Peyer's patch (tissue), 4 donors: ENCODE results near the gene IRGC. TPM values are rescaled to one million over a fixed set of nuclear protein-coding genes. Genes with fewer than 3 reads are reported as not detected.

ENCODE experiments used
- DNase-seq, 3 donors: peaks; one replicate each; pipeline ENCODE4 v3.0.0-alpha.2; 2017 to 2019
- H3K27ac ChIP-seq, 4 donors: fragments of 200-600 bp; sonication (generic); one replicate each; pipeline ENCODE4 v1.5.1; 2016 to 2019
- H3K27me3 ChIP-seq, 2 donors: fragments of 200-600 bp; sonication (generic); one replicate each; pipeline ENCODE4 v1.5.1; 2019
- H3K36me3 ChIP-seq, 3 donors: fragments of 200-600 bp; sonication (generic); one replicate each; pipeline ENCODE4 v1.5.1; 2016 to 2019
- H3K4me1 ChIP-seq, 4 donors: fragments of 200-600 bp; sonication (generic); one replicate each; pipeline ENCODE4 v1.5.1; 2016 to 2019
- H3K4me3 ChIP-seq, 4 donors: fragments of 200-600 bp; sonication (generic); 1 replicate in 3 of 4; 2 replicates in 1 of 4; pipeline ENCODE4 v1.5.1; 2016 to 2019; ENCODE audit warnings: mild to moderate bottlenecking in 1 of 4
- H3K9me3 ChIP-seq, 4 donors: fragments of 200-600 bp; sonication (generic); one replicate each; pipeline ENCODE4 v1.5.1; 2016 to 2019; ENCODE audit warnings: mild to moderate bottlenecking in 1 of 4
- POLR2A ChIP-seq, 2 donors: fragments of 450-650 bp; IDR thresholded peaks; one replicate each; pipeline ENCODE4 v1.5.1; 2017; ENCODE audit warnings: antibody characterized with exemption in 2 of 2, mild to moderate bottlenecking in 2 of 2, moderate library complexity in 2 of 2
- total RNA-seq, 4 donors: library from RNA; depleted of rRNA; stranded (reverse); fragments of >200 nt; gene quantifications; one replicate each; pipeline ENCODE4 v1.1.0, GENCODE V29; 2016
- TF ChIP-seq, protein P1 (sequence below), 6 experiments: fragments of 450-650 bp in 4 of 6; fragments of 200-600 bp in 2 of 6; sonication (generic) in 1 of 6; IDR thresholded peaks; one replicate each; pipeline ENCODE4 v1.5.1; 2017 to 2019; ENCODE audit warnings: antibody characterized with exemption in 6 of 6, mild to moderate bottlenecking in 3 of 6, moderate library complexity in 1 of 6

Gene IRGC
- total RNA-seq, 4 donors from 2014 or later = not detected

DNA sequence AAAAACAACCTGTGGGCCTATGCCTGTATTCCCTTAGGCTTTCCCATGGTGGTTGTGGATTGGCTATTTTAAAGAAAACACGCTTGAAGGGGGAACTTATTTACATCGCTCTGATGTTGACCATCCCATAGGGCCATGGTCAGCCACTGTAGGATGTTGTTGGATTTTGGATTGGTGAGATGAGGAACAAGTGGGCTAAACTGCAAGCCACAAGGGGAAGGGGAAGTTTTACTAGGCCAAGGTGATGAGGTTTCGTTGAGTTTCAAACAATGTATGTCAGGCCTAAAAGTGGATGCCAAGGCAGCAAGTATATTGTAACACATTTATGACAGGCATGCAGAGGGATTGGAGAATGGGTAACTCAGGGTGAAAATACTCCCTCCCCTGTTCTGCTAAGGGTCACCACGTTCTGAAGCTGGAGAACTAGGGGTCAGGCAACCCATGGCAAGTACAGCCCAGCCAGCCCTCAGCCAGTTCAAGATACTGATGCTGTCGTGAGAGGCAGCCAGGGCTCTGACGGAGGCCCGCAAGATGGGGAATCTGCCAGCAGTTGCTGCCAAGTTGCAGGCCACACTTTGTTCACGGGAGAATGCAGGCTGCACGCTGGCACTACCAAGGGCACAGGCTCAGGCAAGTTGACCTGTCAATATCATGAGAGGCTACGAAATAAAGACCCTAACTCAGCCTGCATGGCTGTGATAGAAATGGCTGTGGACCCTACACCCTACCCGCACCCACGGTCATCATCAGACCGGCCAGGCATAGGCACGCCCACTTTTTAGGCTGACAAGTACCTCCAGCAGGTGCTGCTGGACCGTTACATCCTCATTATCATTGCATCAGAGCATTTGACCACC is 11.1 kb downstream of the IRGC start:
- Histone ChIP-seq H3K36me3 (peaks cover 0 to 21% (median 0%) of the 10 kb centered on the region in 3 donors), H3K9me3 (no peaks in the 10 kb centered on the region), H3K4me3 (no peak overlapping the region), H3K27ac (no peak overlapping the region), H3K27me3 (no peaks in the 10 kb centered on the region), H3K4me1 (no peaks in the 10 kb centered on the region)
- DNase-seq = no peak
- TF ChIP-seq POLR2A (IDR thresholded peaks at IDR 0.05) = no peak
- TF ChIP-seq, protein P1, sequence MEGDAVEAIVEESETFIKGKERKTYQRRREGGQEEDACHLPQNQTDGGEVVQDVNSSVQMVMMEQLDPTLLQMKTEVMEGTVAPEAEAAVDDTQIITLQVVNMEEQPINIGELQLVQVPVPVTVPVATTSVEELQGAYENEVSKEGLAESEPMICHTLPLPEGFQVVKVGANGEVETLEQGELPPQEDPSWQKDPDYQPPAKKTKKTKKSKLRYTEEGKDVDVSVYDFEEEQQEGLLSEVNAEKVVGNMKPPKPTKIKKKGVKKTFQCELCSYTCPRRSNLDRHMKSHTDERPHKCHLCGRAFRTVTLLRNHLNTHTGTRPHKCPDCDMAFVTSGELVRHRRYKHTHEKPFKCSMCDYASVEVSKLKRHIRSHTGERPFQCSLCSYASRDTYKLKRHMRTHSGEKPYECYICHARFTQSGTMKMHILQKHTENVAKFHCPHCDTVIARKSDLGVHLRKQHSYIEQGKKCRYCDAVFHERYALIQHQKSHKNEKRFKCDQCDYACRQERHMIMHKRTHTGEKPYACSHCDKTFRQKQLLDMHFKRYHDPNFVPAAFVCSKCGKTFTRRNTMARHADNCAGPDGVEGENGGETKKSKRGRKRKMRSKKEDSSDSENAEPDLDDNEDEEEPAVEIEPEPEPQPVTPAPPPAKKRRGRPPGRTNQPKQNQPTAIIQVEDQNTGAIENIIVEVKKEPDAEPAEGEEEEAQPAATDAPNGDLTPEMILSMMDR (IDR thresholded peaks at IDR 0.05) = no peak

DNA sequence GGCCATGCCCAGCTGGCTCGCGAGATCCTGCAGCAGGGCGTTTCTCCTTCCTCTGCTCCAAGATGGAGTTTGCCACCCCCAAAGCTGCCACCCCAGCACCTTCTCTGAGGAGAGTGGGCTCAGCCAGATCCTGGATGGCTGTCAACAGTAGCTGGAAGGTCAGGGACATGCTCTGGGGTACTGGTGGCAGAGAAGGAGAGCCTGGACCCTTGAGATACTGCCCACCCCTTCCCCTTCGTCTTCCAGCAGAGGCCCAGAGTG is 11.6 kb downstream of the IRGC start:
- no peak for DNase-seq
- Histone ChIP-seq H3K4me3 (no peak overlapping the region), H3K27ac (no peak overlapping the region), H3K36me3 (peaks cover 0 to 27% (median 0%) of the 10 kb centered on the region in 3 donors), H3K9me3 (no peaks in the 10 kb centered on the region), H3K27me3 (no peaks in the 10 kb centered on the region), H3K4me1 (no peaks in the 10 kb centered on the region)
- TF ChIP-seq, protein P1 (IDR thresholded peaks at IDR 0.05) = no peak
- no peak for TF ChIP-seq POLR2A (IDR thresholded peaks at IDR 0.05)

DNA sequence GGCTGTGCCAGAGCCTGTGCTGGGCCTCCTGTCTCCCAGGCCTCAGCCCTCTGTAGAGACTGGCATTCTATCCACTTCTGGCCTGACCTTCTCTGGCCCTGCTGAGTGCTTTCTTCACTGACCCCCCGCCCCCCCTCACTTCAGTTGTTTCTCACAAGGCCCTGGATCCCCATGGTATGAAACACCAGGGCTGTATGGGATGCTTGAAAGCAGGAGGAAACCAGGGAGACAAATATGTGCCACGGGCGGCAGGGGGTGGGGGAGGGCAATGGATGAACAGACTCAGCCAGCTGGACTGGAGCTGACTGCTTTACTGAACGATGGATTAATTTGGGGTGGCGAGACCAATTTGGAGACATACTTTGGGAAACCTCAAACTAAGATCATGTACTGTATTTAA is 14.0 kb downstream of the IRGC start:
- Histone ChIP-seq H3K27me3 (no peaks in the 10 kb centered on the region), H3K36me3 (peaks cover 0 to 47% (median 0%) of the 10 kb centered on the region in 3 donors), H3K27ac (no peak overlapping the region), H3K4me1 (no peaks in the 10 kb centered on the region), H3K4me3 (no peak overlapping the region), H3K9me3 (no peaks in the 10 kb centered on the region)
- no peak for DNase-seq
- no peak for TF ChIP-seq POLR2A (IDR thresholded peaks at IDR 0.05)
- TF ChIP-seq, protein P1 (IDR thresholded peaks at IDR 0.05) = no peak

GRCh38 chr19:43731346-43731745 is 15.5 kb downstream of the IRGC start:
- no peaks in the 10 kb centered on the region for H3K4me1 ChIP-seq
- no peak for TF ChIP-seq POLR2A (IDR thresholded peaks at IDR 0.05)
- no peak overlapping the region for H3K27ac ChIP-seq
- peaks cover 0 to 50% (median 0%) of the 10 kb centered on the region in 3 donors for H3K36me3 ChIP-seq
- H3K4me3 ChIP-seq = no peak overlapping the region
- H3K27me3 ChIP-seq = no peaks in the 10 kb centered on the region
- no peak for DNase-seq
- no peaks in the 10 kb centered on the region for H3K9me3 ChIP-seq

- Histone ChIP-seq H3K27me3 (no peaks in the 10 kb centered on the region), H3K9me3 (no peaks in the 10 kb centered on the region), H3K4me1 (no peaks in the 10 kb centered on the region), H3K4me3 (no peak overlapping the region), H3K27ac (no peak overlapping the region), H3K36me3 (peaks cover 0 to 55% (median 0%) of the 10 kb centered on the region in 3 donors)
- TF ChIP-seq POLR2A (IDR thresholded peaks at IDR 0.05) = no peak
- TF ChIP-seq, protein P1 (IDR thresholded peaks at IDR 0.05) = no peak
- DNase-seq = no peak
Measured at GRCh38 chr19:43731846-43732245, 16.0 kb downstream of the IRGC start.

- Histone ChIP-seq H3K4me3 (no peak overlapping the region), H3K9me3 (no peaks in the 10 kb centered on the region), H3K27ac (no peak overlapping the region), H3K4me1 (peaks cover 0 to 15% (median 2%) of the 10 kb centered on the region in 4 donors), H3K27me3 (no peaks in the 10 kb centered on the region), H3K36me3 (peaks cover 0 to 74% (median 0%) of the 10 kb centered on the region in 3 donors)
- no peak for DNase-seq
- TF ChIP-seq, protein P1 (IDR thresholded peaks at IDR 0.05) = no peak
- no peak for TF ChIP-seq POLR2A (IDR thresholded peaks at IDR 0.05)
Measured at GRCh38 chr19:43735013-43735412, 19.1 kb downstream of the IRGC start.
